ENCODE results near the gene SIAH2. TPM values are rescaled to one million over a fixed set of nuclear protein-coding genes. Genes with fewer than 3 reads are reported as not detected.

Gene SIAH2
- total RNA-seq, 2 donors from 2014 or later = 36.2 to 54.6 TPM

- H3K27ac ChIP-seq = no peak overlapping the region
- DNase-seq (ENCODE audit: low spot score) = no peak
- no peak for TF ChIP-seq CTCF (IDR thresholded peaks at IDR 0.05)
- no peak for ATAC-seq (ENCODE audit: insufficient number of reproducible peaks, low FRiP score, low read depth)
- H3K27me3 ChIP-seq (replicated peaks; ENCODE audit: insufficient read depth) = no peaks in the 10 kb centered on the region
- no peak overlapping the region for H3K4me3 ChIP-seq
- H3K9me3 ChIP-seq = no peaks in the 10 kb centered on the region
- H3K36me3 ChIP-seq = no peaks in the 10 kb centered on the region
- H3K4me1 ChIP-seq (ENCODE audit: control insufficient read depth in 1 of 2, low read depth in 2 of 2) = peaks cover 9 to 25% of the 10 kb centered on the region in 2 donors
Observed at GRCh38 chr3:150764967-150765366, 2.0 kb upstream of the SIAH2 start.

- no peak for TF ChIP-seq CTCF (IDR thresholded peaks at IDR 0.05)
- H3K4me1 ChIP-seq (ENCODE audit: control insufficient read depth in 1 of 2, low read depth in 2 of 2) = peaks cover 10 to 29% of the 10 kb centered on the region in 2 donors
- peak overlapping the region; percentile 92 to 94 for H3K27ac ChIP-seq
- no peaks in the 10 kb centered on the region for H3K27me3 ChIP-seq (replicated peaks; ENCODE audit: insufficient read depth)
- ATAC-seq (ENCODE audit: insufficient number of reproducible peaks, low FRiP score, low read depth) (no peak), DNase-seq (ENCODE audit: low spot score) (no peak)
- no peaks in the 10 kb centered on the region for H3K36me3 ChIP-seq
- no peaks in the 10 kb centered on the region for H3K9me3 ChIP-seq
- peak overlapping the region; percentile 84 for H3K4me3 ChIP-seq
Observed at GRCh38 chr3:150764566-150764965, 1.6 kb upstream of the SIAH2 start.

GRCh38 chr3:150763841-150764483 is 993 bp upstream of the SIAH2 start:
- Histone ChIP-seq H3K9me3 (no peaks in the 10 kb centered on the region), H3K36me3 (no peaks in the 10 kb centered on the region), H3K27me3 (replicated peaks; ENCODE audit: insufficient read depth) (no peaks in the 10 kb centered on the region), H3K4me1 (ENCODE audit: control insufficient read depth in 1 of 2, low read depth in 2 of 2) (peaks cover 14 to 34% of the 10 kb centered on the region in 2 donors), H3K4me3 (peak overlapping the region; percentile 84), H3K27ac (peak overlapping the region; percentile 92 to 94)
- peak; percentile 52 for TF ChIP-seq CTCF (IDR thresholded peaks at IDR 0.05)
- peak; percentile 27 for ATAC-seq (ENCODE audit: insufficient number of reproducible peaks, low FRiP score, low read depth)
- DNase-seq (ENCODE audit: low spot score) = peak; percentile 27

- ATAC-seq (ENCODE audit: insufficient number of reproducible peaks, low FRiP score, low read depth) = no peak
- H3K36me3 ChIP-seq = no peaks in the 10 kb centered on the region
- peak overlapping the region; percentile 84 for H3K4me3 ChIP-seq
- no peaks in the 10 kb centered on the region for H3K9me3 ChIP-seq
- H3K27me3 ChIP-seq (replicated peaks; ENCODE audit: insufficient read depth) = no peaks in the 10 kb centered on the region
- no peak for DNase-seq (ENCODE audit: low spot score)
- peaks cover 19 to 46% of the 10 kb centered on the region in 2 donors for H3K4me1 ChIP-seq (ENCODE audit: control insufficient read depth in 1 of 2, low read depth in 2 of 2)
- H3K27ac ChIP-seq = peak overlapping the region; percentile 92 to 94
- no peak for TF ChIP-seq CTCF (IDR thresholded peaks at IDR 0.05)
Observed at GRCh38 chr3:150762662-150763121, 277 bp downstream of the SIAH2 start.

GRCh38 chr3:150761831-150762661 is 923 bp downstream of the SIAH2 start:
- peak overlapping the region; percentile 92 to 94 for H3K27ac ChIP-seq
- no peaks in the 10 kb centered on the region for H3K27me3 ChIP-seq (replicated peaks; ENCODE audit: insufficient read depth)
- peak overlapping the region; percentile 84 for H3K4me3 ChIP-seq
- H3K36me3 ChIP-seq = no peaks in the 10 kb centered on the region
- ATAC-seq (ENCODE audit: insufficient number of reproducible peaks, low FRiP score, low read depth) (no peak), DNase-seq (ENCODE audit: low spot score) (no peak)
- no peaks in the 10 kb centered on the region for H3K9me3 ChIP-seq
- TF ChIP-seq CTCF (IDR thresholded peaks at IDR 0.05) = no peak
- H3K4me1 ChIP-seq (ENCODE audit: control insufficient read depth in 1 of 2, low read depth in 2 of 2) = peaks cover 25 to 53% of the 10 kb centered on the region in 2 donors
